Measurements from ENCODE around the gene FDX2.

The FDX2 gene

GRCh38 chr19:10332965-10333757 is 17.3 kb upstream of the FDX2 start, which contains the start of gene RAVER1:
TSS of gene RAVER1 (minus strand) at chr19:10333529. CDS start at chr19:10333507, 22 bp downstream.
- peak; percentile 96 for DNase-seq

- no peak for DNase-seq
Measured at GRCh38 chr19:10332158-10332964, 16.5 kb upstream of the FDX2 start.

DNA sequence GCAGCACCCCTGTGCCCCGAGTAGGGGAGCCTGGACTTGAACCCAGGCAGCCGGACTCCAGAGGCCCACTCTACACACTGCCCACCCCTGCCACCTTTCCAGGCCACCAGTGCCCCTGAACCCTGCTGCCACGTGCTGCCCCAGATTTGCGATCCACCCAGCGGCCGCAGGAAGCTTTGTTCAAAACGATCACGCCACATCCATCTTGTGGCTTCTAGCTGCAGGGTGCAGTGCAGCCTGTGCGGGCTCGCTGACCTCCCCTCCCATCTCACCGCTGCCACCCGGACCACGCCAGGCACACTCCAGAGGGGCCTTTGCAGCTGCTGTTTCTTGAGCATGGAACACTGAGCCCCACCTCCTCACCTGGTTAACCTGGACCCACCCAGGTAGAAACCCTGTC is 13.7 kb upstream of the FDX2 start:
- DNase-seq: no peak

DNA sequence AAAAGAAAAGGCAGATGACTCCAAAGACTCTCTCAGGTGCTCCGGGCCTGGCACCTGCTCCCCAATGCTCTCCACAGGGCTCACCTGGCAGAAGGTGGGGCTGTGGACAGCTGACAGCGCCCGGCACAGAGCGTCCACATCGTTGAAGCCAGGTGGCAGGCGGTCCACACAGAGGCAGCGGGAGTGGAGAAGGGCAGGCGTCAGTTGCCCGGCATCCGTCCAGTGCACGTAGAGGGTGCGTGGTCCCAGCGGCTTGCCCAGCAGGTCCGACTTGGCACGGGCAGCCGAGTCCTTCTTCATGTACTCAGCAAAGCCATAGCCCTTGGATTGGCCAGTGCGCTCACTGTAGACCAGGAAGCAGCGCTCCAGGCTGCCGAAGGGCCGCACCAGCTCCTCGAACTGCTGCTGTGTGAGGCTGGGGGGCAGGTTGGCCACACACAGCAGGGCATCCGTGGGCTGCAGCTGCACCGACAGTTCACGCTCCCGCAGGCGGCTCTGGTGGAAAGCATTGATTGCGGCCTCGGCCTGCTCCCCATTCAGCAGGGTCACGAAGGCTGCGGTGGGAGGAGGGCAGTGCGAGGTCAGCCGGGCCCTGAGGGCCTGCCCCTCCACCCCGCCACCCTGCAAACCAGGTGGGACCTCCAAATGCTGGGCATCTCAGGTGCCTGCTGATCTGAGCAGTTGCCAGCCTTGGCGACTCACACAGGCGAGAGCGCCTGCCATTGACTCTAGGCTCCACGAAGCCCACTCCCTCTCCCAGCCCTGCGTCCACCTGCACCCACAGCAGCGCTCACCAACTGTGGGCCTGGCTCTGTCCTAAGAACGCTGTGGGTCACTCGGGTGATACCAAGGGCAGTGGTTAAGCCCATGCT is 13.0 kb upstream of the FDX2 start:
- no peak for DNase-seq

DNA sequence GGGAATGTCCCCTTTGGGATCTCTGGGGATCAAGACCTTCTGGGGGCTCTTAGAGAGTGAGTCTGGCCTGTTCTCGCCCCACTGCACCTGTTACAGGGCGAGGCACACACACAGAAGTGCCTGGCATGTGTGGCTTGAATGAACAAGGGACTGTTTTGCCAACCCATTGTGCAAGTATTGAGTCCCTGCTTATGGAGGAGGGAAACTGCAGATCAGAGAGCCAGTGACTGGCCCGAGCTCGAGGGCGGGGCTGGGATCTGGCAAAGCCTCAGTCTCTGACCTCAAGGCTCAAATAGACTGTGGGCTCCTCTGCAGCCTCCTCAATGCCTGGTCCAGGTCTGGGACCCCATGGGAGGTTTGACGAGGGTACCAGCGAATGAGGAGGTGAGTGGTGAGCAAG is 12.0 kb upstream of the FDX2 start:
- no peak for DNase-seq

DNA sequence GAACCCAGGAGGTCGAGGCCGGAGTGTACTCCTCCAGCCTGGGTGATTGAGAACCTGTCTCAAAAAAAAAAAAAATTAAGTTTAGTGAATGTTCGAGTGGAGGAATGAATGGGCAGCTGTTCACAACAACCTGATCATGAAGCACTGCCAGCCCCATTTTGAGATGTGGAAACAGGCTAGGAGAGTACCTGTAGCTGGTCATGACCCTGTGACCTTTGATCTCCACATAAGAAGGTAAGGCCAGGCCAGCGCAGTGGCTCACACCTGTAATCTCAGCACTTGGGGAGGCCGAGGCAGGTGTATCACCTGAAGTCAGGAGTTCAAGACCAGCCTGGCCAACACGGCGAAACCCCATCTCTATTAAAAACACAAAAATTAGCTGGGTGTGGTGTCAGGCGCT is 9.9 kb upstream of the FDX2 start:
- DNase-seq: no peak

DNA sequence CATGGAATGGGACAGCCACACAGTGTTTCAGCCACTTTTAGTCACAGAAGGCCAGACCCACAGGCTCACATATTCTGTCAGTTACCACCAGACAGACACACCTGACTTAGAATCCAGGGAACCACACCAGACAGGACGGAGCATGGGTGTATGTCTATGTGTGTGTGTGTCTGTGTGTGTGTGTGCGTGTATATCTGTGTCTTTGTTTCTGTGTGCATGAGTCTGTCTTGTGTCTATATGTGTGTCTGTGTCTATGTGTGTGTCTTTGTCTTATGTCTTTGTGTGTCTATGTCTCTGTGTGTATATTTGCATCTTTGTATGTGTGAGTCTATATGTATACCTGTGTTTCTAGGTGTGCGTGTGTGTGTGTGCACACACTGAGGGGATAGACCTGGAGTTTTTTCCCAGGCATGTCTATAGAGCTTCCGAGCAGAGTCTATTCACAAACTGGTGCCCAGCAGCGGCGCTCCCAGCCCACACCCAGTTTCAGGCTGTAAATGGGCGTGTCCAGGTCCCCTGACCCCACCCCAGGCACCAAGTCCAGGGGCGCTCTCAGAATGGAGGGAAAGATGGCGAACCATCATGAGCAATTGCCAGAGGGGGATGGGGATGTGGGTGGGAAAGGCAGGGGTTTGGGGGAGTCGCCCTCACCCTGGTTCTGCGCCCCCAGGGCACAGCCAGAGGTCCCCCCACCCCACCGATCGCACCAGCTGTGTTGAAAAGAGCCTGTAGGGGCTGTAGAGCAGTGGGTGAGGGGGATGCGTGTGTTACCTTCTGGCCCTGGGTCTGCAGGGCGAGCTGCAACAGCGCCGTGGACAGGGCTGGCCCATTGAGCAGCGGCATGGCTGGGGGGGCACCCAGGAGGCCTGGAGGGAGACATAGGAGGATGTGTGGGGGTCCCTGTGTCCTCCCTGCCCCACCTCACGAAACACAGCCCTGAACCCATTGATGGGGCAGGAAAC is 6.3 kb upstream of the FDX2 start:
- DNase-seq: no peak

DNA sequence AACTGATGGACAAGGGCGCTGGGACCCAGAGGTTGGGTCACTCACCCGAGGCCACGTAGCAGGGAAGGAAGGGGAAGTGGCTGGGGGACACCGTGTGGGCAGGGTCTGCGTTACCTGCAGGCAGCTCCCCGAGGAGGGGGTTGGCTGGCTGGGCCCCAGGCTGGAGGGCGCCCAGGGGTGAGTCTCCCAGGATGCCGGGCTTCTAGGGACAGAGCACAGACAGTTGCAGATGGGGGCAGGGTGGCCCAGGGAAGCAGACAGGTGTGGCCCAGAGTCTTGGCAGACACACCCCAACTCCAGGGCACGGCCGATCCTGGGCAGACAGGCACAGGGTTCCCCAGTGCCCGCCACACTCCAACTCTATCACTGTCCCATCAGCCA is 5.6 kb upstream of the FDX2 start:
- no peak for DNase-seq

DNA sequence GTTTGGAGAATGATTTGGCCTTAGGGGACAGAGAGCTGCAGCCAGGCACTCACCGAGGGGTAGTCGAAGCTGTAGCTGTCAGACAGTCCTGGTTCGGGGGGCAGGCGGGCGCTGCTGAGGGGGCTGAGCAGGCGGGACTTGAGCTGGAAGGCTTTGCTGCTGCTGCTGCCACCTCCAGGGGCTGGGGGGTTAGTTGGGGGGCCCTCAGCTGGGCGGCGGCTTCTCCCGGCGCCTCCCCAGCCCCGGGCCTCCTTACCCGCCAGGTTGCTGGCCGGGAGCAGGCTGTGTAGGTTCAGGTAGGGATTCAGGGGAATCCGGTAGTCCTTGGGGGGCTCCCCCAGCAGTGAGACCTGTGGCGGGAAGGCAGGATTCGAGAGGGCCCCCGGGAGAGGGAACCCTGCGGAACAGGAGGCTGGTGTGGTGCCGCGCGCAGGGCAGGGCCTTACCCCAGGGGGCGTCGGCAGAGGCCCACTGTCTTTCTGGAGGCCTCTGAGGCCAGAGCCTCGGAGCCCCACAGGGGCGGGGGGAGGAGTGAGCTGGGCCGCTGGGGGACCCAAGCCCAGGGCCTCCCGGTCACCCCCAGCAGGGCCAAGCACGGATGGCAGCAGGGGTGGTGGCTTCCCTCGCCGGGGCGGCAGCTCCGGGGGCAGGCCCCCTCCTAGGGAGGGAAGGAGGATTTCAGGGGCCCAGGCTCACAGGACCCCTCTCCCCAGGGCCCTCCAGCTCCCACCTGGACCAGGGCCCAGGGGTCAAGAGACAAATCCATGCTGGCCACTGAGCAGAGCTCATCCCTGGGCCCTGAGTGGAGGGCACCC is 5.0 kb upstream of the FDX2 start:
- DNase-seq: no peak

DNA sequence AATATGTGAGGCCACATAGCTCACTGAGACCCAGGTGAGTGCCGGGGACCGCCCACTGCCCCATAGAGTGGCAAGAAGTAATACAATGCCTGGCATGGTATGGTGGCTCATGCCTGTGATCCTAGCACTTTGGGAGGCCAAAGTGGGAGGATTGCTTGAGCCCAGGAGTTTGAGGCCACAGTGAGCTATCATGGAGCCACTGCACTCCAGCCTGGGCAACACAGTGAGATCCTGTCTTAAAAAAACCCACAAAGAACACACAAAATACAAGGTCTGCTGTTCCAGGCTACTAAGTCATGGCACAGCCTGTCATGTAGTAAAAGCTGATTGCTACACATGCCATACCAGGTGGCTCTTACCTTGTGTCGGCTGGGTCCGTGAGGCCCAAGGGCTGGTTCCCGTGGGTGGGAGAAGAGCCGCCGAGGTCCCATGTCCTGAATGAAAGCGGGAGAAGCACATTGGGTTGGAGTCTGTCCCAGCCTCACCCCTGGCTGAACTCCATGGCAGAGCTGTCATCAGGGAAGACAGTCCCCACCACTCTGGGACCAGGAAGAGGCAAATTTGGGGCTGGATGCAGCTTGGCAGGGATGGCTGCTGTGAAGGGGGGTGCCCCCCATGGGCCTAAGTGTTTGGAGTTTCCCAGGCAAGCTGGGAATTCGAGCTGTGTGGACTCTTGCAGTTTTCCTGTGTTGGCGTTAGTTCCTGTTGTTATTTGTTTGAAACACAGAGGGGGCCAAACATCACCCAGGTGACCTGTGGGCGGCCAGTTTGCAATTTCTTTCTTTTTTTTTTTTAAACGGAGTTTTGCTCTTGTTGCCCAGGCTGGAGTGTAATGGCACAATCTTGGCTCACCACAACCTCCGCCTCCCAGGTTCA is 3.2 kb upstream of the FDX2 start:
- no peak for DNase-seq

DNA sequence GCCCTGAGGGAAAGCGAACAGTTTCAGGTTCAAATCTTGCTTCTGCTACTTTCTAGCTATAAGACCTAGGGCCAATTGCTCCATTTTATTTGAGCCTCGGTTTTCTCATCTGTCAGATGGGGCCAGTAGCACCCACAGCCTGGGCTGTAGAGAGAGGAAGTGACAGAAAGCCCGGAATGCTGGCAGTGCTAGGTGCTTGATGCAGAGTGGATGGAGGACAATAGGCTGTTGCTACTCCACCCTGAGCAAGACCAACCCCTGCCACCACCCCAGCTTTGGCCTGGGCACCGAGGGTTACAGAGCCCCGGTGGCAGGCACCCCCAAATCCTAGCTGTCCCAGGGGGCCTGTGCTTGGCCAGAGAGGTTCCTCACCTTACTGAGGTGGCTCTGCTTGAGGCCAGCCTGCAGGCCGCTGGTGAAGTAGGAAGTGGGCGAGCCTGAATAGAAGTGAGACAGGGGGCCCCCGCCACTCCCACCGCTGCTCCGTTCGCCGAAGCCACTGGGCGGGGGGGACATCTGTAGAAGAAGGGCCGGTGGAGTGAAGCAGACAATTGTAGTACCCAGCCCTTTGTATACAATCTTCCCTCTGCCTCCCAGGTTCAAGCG is 2.1 kb upstream of the FDX2 start:
- DNase-seq: no peak

GRCh38 chr19:10317045-10317856 is 1.4 kb upstream of the FDX2 start:
- no peak for DNase-seq

- DNase-seq: no peak
Measured at GRCh38 chr19:10316229-10317044, 622 bp upstream of the FDX2 start.

- no peak for DNase-seq
Measured at GRCh38 chr19:10309423-10309822, 6.4 kb downstream of the FDX2 start, which contains the start of gene ZGLP1. TSS of gene ZGLP1 (minus strand) at chr19:10309815.

DNA sequence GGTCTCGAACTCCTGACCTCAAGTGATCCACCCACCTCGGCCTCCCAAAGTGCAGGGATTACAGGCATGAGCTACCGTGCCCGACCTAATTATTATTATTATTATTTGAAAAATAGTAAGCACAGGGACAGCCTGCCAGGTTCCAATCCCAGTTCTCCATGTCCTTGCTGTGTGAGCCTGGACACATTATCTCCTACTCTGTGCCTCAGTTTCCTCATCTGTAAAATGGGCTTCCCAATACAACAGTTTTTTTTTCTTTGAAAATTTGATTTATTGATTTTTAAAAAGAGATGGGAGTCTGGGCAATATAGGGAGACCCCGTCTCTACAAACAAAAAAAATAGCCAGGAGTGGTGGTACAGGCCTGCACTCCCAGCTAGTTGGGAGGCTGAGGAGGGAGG is 9.5 kb downstream of the FDX2 start:
- DNase-seq: no peak

GRCh38 chr19:10305139-10305806 is 10.5 kb downstream of the FDX2 start:
- DNase-seq: peak; percentile 52
